HL-60/S4 treated with phorbol 12-myristate 13-acetate at 8.2 ng/mL for 4 days and 3 days (cell line): ENCODE data around the gene EMILIN1.
"Not testable (repeated sequence)": the region's sequence is repeated elsewhere in the genome, so short reads cannot be mapped to it uniquely, and the experiment has no call there.

Source experiments
- in situ Hi-C: fragments of 300-500 bp; cut with MboI; formaldehyde crosslinking; loops from 2 replicates; pipeline ENCODE4 v1.15.0; 2022; ENCODE audit warnings: low sequenced_read_pairs

The EMILIN1 gene

GRCh38 chr2:27053776-27054175 is 24.6 kb upstream of the EMILIN1 start:
- in situ Hi-C loops = no loop called here

GRCh38 chr2:27054721-27055120 is 23.7 kb upstream of the EMILIN1 start:
- in situ Hi-C loops = no loop called here

GRCh38 chr2:27057184-27057583 is 21.2 kb upstream of the EMILIN1 start:
- in situ Hi-C loops = no loop called here

- in situ Hi-C loops = no loop called here
Observed at GRCh38 chr2:27058210-27058609, 20.2 kb upstream of the EMILIN1 start.

GRCh38 chr2:27059141-27059820 is 19.1 kb upstream of the EMILIN1 start:
- in situ Hi-C loops = no loop called here

GRCh38 chr2:27060323-27060722 is 18.1 kb upstream of the EMILIN1 start:
- in situ Hi-C loops = no loop called here

GRCh38 chr2:27065128-27065527 is 13.3 kb upstream of the EMILIN1 start:
- in situ Hi-C loops = no loop called here

GRCh38 chr2:27067385-27067784 is 11.0 kb upstream of the EMILIN1 start:
- in situ Hi-C loops = no loop called here

GRCh38 chr2:27069436-27069835 is 9.0 kb upstream of the EMILIN1 start:
- in situ Hi-C loops = no loop called here

GRCh38 chr2:27069961-27070618 is 8.3 kb upstream of the EMILIN1 start:
- in situ Hi-C loops = no loop called here

GRCh38 chr2:27070653-27071276 is 7.7 kb upstream of the EMILIN1 start:
- in situ Hi-C loops = no loop called here

GRCh38 chr2:27071277-27071989 is 7.0 kb upstream of the EMILIN1 start, which contains the start of gene OST4:
OST4 (minus strand) TSS chr2:27071654.
- in situ Hi-C loops = no loop called here

GRCh38 chr2:27071990-27072830 is 6.2 kb upstream of the EMILIN1 start:
- in situ Hi-C loops = no loop called here

GRCh38 chr2:27072920-27073319 is 5.5 kb upstream of the EMILIN1 start:
- in situ Hi-C loops = no loop called here

GRCh38 chr2:27073782-27074181 is 4.6 kb upstream of the EMILIN1 start:
- in situ Hi-C loops = no loop called here

- in situ Hi-C loops = no loop called here
Observed at GRCh38 chr2:27074738-27075565, 3.5 kb upstream of the EMILIN1 start.

- in situ Hi-C loops = not testable (repeated sequence)
Observed at GRCh38 chr2:27075566-27075871, 2.9 kb upstream of the EMILIN1 start.

GRCh38 chr2:27076323-27076722 is 2.1 kb upstream of the EMILIN1 start:
- in situ Hi-C loops = no loop called here

GRCh38 chr2:27077231-27077630 is 1.2 kb upstream of the EMILIN1 start:
- in situ Hi-C loops = no loop called here
